Neural cell (in vitro differentiated cells): Measurements from ENCODE around the gene LDLRAD3. TPM values are rescaled to one million over a fixed set of nuclear protein-coding genes. Genes with fewer than 3 reads are reported as not detected.

Source experiments
- H2AFZ ChIP-seq: fragments of 200-600, 300-800 bp; sonication (generic), shearing (Covaris generic); 2 replicates; pipeline ENCODE4 v1.6.0; 2014; ENCODE audit warnings: low read depth, mild to moderate bottlenecking, antibody characterized with exemption, low read length, moderate library complexity
- H3F3A ChIP-seq: fragments of 200-600 bp; shearing (Covaris generic); 2 replicates; pipeline ENCODE4 v1.6.1; 2016; ENCODE audit warnings: mild to moderate bottlenecking, moderate library complexity, mixed read lengths, antibody characterized with exemption, low read length; ENCODE audit not compliant: insufficient read depth, poor library complexity, severe bottlenecking
- H3K27ac ChIP-seq: fragments of 200-600, 300-800 bp; sonication (generic), shearing (Covaris generic); 2 replicates; pipeline ENCODE4 v1.5.1; 2014; ENCODE audit warnings: mild to moderate bottlenecking, low read length, moderate library complexity
- H3K27me3 ChIP-seq: fragments of 300-800, 200-600 bp; sonication (generic), shearing (Covaris generic); 2 replicates; pipeline ENCODE4 v1.6.0; 2014; ENCODE audit warnings: mild to moderate bottlenecking, low read depth, low read length, moderate library complexity; ENCODE audit not compliant: insufficient read depth
- H3K36me3 ChIP-seq: fragments of 300-800, 200-600 bp; sonication (generic), shearing (Covaris generic); 2 replicates; pipeline ENCODE4 v1.5.1; 2014; ENCODE audit warnings: mild to moderate bottlenecking, antibody characterized with exemption, low read length, moderate library complexity; ENCODE audit not compliant: insufficient read depth
- H3K4me2 ChIP-seq: fragments of 300-800, 200-600 bp; sonication (generic), shearing (Covaris generic); 2 replicates; pipeline ENCODE4 v1.6.0; 2014; ENCODE audit warnings: mild to moderate bottlenecking, low read length
- H3K4me3 ChIP-seq: fragments of 300-800, 200-600 bp; sonication (generic), shearing (Covaris generic); 2 replicates; pipeline ENCODE4 v1.5.1; 2014; ENCODE audit warnings: mild to moderate bottlenecking, low read length, moderate library complexity
- H3K79me2 ChIP-seq: fragments of 200-600 bp; shearing (Covaris generic); replicated peaks from 2 replicates; pipeline ENCODE4 v1.6.0; 2014; ENCODE audit warnings: mild to moderate bottlenecking, low read length, moderate library complexity; ENCODE audit not compliant: insufficient read depth
- H3K9ac ChIP-seq: fragments of 300-800, 200-600 bp; sonication (generic), shearing (Covaris generic); 2 replicates; pipeline ENCODE4 v1.6.1; 2016; ENCODE audit warnings: mild to moderate bottlenecking, low read length, mixed read lengths
- H3K9me2 ChIP-seq: fragments of 200-600 bp; shearing (Covaris generic); 2 replicates; pipeline ENCODE4 v1.6.1; 2016; ENCODE audit warnings: mild to moderate bottlenecking, low read length, mixed read lengths; ENCODE audit not compliant: insufficient read depth
- H3K9me3 ChIP-seq: fragments of 200-600, 300-800 bp; sonication (generic), shearing (Covaris generic); 2 replicates; pipeline ENCODE4 v1.6.1; 2016; ENCODE audit warnings: mild to moderate bottlenecking, mixed run types, low read length, moderate library complexity, mixed read lengths
- H4K20me1 ChIP-seq: fragments of 200-600 bp; shearing (Covaris generic); 2 replicates; pipeline ENCODE4 v1.6.1; 2016; ENCODE audit warnings: mild to moderate bottlenecking, mixed run types; ENCODE audit not compliant: insufficient read depth
- EP300 ChIP-seq: fragments of 450-650 bp; conservative IDR thresholded peaks from 2 replicates; pipeline ENCODE4 v1.6.1; 2014; ENCODE audit warnings: antibody characterized with exemption, mild to moderate bottlenecking, moderate library complexity; ENCODE audit not compliant: poor library complexity, severe bottlenecking
- EZH2 ChIP-seq: fragments of 200-600, 300-800 bp; shearing (Covaris generic), sonication (generic); IDR thresholded peaks from 2 replicates; pipeline ENCODE4 v1.6.1; 2014; ENCODE audit warnings: antibody characterized with exemption, low read length, borderline replicate concordance, mild to moderate bottlenecking; ENCODE audit not compliant: insufficient read depth, poor library complexity, severe bottlenecking
- MXI1 ChIP-seq: fragments of 450-650 bp; conservative IDR thresholded peaks from 2 replicates; pipeline ENCODE4 v1.6.1; 2014; ENCODE audit warnings: antibody characterized with exemption, mild to moderate bottlenecking; ENCODE audit not compliant: poor library complexity, severe bottlenecking
- POLR2AphosphoS5 ChIP-seq: IDR thresholded peaks from 2 replicates; pipeline ENCODE4 v1.6.1; 2012
- RAD21 ChIP-seq: fragments of 450-650 bp; conservative IDR thresholded peaks from 2 replicates; pipeline ENCODE4 v1.6.1; 2014; ENCODE audit warnings: antibody characterized with exemption, mild to moderate bottlenecking, moderate library complexity
- SMC3 ChIP-seq: fragments of 450-650 bp; conservative IDR thresholded peaks from 2 replicates; pipeline ENCODE4 v1.6.1; 2014; ENCODE audit warnings: antibody characterized with exemption, mild to moderate bottlenecking, moderate library complexity; ENCODE audit not compliant: poor library complexity
- TAF1 ChIP-seq: IDR thresholded peaks from 2 replicates; pipeline ENCODE4 v1.6.1; 2012; ENCODE audit warnings: low read depth
- polyA plus RNA-seq: library from polyadenylated mRNA; depleted of rRNA; stranded (reverse); fragments of >200 nt; gene quantifications from 2 replicates; pipeline ENCODE4 v1.2.3, GENCODE V29; 2014
- TF ChIP-seq, protein P1 (sequence below): IDR thresholded peaks from 2 replicates; pipeline ENCODE4 v1.6.1; 2012; ENCODE audit warnings: borderline replicate concordance
- TF ChIP-seq, protein P2 (sequence below): fragments of 450-650 bp; IDR thresholded peaks from 2 replicates; pipeline ENCODE4 v1.5.1; 2014; ENCODE audit warnings: antibody characterized with exemption, mild to moderate bottlenecking, moderate library complexity; ENCODE audit not compliant: poor library complexity, severe bottlenecking

LDLRAD3 gene
- polyA plus RNA-seq, 1 donor from 2014 or later: 3.5 TPM

DNA sequence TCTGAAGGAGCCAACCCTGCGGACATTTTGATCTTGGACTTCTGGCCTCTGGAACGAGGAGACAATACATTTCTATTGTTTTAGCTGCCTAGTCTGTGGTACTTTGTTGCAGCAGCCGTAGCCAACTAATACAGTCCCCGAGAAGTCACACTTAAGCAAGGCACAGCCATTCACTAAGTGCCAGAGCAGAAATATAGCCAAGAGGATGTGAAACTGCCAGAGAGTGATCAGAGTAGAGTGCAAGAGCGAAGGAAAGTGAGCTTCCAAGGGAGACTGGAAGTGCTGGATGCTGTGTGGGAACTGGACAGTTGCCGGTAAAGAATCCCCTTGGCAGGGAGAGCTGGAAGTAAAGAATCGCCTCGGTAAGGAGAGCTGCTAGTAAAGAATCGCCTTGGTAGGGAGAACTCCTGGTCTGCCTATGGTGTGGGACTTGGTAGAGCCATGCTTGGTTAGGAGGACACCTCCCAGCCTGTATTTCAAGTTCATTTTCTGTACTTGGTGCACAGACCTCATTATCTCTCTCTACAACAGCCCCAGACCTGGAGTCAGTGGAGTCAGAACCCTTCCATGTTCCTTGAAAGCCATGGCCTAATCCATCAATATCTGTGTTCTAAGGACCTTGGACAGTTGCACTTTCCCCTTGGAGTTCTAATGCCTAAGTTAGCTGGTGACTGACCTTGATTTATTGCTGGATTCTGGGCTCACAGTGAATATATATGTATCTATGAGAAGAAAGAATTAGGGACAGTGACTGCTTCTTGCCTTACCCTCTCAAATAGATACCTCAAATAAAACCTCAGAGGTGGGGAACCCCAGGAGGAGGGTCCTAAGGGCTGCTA, 162.1 kb downstream of the LDLRAD3 start:
- Histone ChIP-seq H3K27me3 (no peaks in the 10 kb centered on the region), H3K4me3 (no peak overlapping the region), H3K9me2 (no peaks in the 10 kb centered on the region), H3K79me2 (no peaks in the 10 kb centered on the region), H3K36me3 (no peaks in the 10 kb centered on the region), H2AFZ (no peak overlapping the region), H3K9me3 (no peaks in the 10 kb centered on the region), H3K27ac (no peak overlapping the region), H4K20me1 (no peaks in the 10 kb centered on the region), H3F3A (no peaks in the 10 kb centered on the region), H3K4me2 (no peak overlapping the region), H3K9ac (no peak overlapping the region)
- TF ChIP-seq RAD21 (no peak), SMC3 (no peak), POLR2AphosphoS5 (no peak), TAF1 (no peak), EZH2 (no peak), EP300 (no peak), MXI1 (no peak)
- TF ChIP-seq, protein P1, sequence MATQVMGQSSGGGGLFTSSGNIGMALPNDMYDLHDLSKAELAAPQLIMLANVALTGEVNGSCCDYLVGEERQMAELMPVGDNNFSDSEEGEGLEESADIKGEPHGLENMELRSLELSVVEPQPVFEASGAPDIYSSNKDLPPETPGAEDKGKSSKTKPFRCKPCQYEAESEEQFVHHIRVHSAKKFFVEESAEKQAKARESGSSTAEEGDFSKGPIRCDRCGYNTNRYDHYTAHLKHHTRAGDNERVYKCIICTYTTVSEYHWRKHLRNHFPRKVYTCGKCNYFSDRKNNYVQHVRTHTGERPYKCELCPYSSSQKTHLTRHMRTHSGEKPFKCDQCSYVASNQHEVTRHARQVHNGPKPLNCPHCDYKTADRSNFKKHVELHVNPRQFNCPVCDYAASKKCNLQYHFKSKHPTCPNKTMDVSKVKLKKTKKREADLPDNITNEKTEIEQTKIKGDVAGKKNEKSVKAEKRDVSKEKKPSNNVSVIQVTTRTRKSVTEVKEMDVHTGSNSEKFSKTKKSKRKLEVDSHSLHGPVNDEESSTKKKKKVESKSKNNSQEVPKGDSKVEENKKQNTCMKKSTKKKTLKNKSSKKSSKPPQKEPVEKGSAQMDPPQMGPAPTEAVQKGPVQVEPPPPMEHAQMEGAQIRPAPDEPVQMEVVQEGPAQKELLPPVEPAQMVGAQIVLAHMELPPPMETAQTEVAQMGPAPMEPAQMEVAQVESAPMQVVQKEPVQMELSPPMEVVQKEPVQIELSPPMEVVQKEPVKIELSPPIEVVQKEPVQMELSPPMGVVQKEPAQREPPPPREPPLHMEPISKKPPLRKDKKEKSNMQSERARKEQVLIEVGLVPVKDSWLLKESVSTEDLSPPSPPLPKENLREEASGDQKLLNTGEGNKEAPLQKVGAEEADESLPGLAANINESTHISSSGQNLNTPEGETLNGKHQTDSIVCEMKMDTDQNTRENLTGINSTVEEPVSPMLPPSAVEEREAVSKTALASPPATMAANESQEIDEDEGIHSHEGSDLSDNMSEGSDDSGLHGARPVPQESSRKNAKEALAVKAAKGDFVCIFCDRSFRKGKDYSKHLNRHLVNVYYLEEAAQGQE: no peak
- TF ChIP-seq, protein P2, sequence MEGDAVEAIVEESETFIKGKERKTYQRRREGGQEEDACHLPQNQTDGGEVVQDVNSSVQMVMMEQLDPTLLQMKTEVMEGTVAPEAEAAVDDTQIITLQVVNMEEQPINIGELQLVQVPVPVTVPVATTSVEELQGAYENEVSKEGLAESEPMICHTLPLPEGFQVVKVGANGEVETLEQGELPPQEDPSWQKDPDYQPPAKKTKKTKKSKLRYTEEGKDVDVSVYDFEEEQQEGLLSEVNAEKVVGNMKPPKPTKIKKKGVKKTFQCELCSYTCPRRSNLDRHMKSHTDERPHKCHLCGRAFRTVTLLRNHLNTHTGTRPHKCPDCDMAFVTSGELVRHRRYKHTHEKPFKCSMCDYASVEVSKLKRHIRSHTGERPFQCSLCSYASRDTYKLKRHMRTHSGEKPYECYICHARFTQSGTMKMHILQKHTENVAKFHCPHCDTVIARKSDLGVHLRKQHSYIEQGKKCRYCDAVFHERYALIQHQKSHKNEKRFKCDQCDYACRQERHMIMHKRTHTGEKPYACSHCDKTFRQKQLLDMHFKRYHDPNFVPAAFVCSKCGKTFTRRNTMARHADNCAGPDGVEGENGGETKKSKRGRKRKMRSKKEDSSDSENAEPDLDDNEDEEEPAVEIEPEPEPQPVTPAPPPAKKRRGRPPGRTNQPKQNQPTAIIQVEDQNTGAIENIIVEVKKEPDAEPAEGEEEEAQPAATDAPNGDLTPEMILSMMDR: no peak

DNA sequence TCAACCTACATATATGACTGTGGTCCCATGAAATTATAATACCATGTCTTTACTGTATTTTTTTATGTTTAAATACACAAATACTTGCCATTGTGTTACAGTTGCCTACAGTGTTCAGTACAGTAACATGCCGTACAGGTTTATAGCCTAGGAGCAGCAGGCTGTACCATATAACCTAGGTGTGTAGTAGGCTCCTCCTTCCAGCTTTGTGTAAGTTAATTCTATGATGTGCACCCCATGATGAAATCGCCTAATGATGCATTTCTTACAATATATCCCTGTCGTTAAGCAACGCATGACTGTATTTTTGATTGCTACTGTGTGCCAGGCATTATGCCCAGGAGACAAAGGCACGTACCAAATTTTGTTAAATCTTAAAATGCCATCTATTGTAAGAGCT, 163.7 kb downstream of the LDLRAD3 start:
- no peak overlapping the region for H2AFZ ChIP-seq
- no peaks in the 10 kb centered on the region for H3K9me3 ChIP-seq
- H3K27ac ChIP-seq: no peak overlapping the region
- H4K20me1 ChIP-seq: no peaks in the 10 kb centered on the region
- no peaks in the 10 kb centered on the region for H3F3A ChIP-seq
- H3K36me3 ChIP-seq: no peaks in the 10 kb centered on the region
- H3K9ac ChIP-seq: no peak overlapping the region
- no peaks in the 10 kb centered on the region for H3K9me2 ChIP-seq
- H3K4me3 ChIP-seq: no peak overlapping the region
- H3K79me2 ChIP-seq: no peaks in the 10 kb centered on the region
- no peak for TF ChIP-seq MXI1
- TF ChIP-seq, protein P1: no peak
- TF ChIP-seq, protein P2: no peak
- TF ChIP-seq EP300: no peak
- TF ChIP-seq RAD21: no peak
- TF ChIP-seq EZH2: no peak
- H3K4me2 ChIP-seq: no peak overlapping the region
- no peaks in the 10 kb centered on the region for H3K27me3 ChIP-seq
